ENCODE data around the gene HOXC6.

GRCh38 chr12:53994009-53994263 is 34.3 kb upstream of the HOXC6 start:
- TF ChIP-seq CTCF (conservative IDR thresholded peaks at IDR 0.05; ENCODE audit: low read depth in 2 of 2): no peak
- no peak for TF ChIP-seq EZH2 (IDR thresholded peaks at IDR 0.05; ENCODE audit: low read depth, unreplicated experiment)
- TF ChIP-seq POLR2AphosphoS5 (IDR thresholded peaks at IDR 0.05; ENCODE audit: low read depth): no peak
- no peak for TF ChIP-seq STAT1 (IDR thresholded peaks at IDR 0.05; ENCODE audit: unreplicated experiment)

All from GM23338 (cell line).